Activated naive CD8-positive, alpha-beta T cell treated with anti-CD3 and anti-CD28 coated beads, Interleukin-2, amount 10 ng/mL, durations not matched to agents 7 days and 5 days (primary cell): ENCODE results near the gene NMBR. TPM values are rescaled to one million over a fixed set of nuclear protein-coding genes. Genes with fewer than 3 reads are reported as not detected.
"Not testable (repeated sequence)": the region's sequence is repeated elsewhere in the genome, so short reads cannot be mapped to it uniquely, and the experiment has no call there.

Experiments
- ATAC-seq: fragments of 150-1000 bp; cut with Tn5 transposase; one replicate; pipeline ENCODE4 v1.10.0; 2021; ENCODE audit warnings: low read depth, moderate library complexity
- POLR2A ChIA-PET: fragments of 350-600 bp; sonication (Branson Sonifier 250); formaldehyde crosslinking; loops from one replicate; lab custom pipeline; 2021; ENCODE audit warnings: antibody characterized with exemption; lab: Charles Lee
- DNase-seq: peaks from one replicate; pipeline ENCODE4 v3.0.0; 2021
- H3K27ac Mint-ChIP-seq: one replicate; pipeline ENCODE4 v1.8.0; 2022; ENCODE audit warnings: mild to moderate bottlenecking, mixed read lengths
- H3K27me3 Mint-ChIP-seq: one replicate; pipeline ENCODE4 v1.8.0; 2022; ENCODE audit warnings: mild to moderate bottlenecking, moderate library complexity, mixed read lengths
- H3K36me3 Mint-ChIP-seq: one replicate; pipeline ENCODE4 v1.8.0; 2021; ENCODE audit warnings: mild to moderate bottlenecking, mixed read lengths
- H3K4me1 Mint-ChIP-seq: one replicate; pipeline ENCODE4 v1.8.0; 2021; ENCODE audit warnings: mixed read lengths
- H3K4me3 Mint-ChIP-seq: one replicate; pipeline ENCODE4 v1.8.0; 2022; ENCODE audit warnings: mild to moderate bottlenecking, moderate library complexity, mixed read lengths
- H3K9me3 Mint-ChIP-seq: one replicate; pipeline ENCODE4 v1.8.0; 2021; ENCODE audit warnings: mixed read lengths
- total RNA-seq, 2 experiments: library from RNA; stranded (reverse); gene quantifications; one replicate each; pipeline ENCODE4 v1.2.3, GENCODE V29; 2021

Gene NMBR
- total RNA-seq, 2 experiments from 2014 or later = not detected

DNA sequence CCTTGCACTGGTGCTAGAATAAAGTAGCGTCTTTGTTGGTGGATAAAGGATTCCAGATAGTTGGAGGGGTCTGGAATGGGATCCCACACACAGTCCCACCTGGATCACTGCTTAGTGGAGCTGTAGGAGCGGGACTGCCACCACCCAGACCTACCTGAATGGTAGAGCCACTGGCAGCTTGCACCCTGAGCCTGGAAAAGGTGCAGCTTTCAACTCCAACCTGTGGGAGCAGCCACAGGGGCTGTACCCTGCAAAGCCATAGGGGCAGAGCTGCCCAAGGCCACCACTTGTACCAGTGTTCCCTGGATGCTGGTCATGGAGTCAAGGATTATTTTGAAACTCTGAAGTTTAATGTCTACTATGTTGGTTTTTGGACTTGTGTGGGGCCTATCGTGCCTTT lies 27.1 kb upstream of the NMBR start:
- peaks cover 53% of the 10 kb centered on the region for H3K36me3 Mint-ChIP-seq
- no peak for DNase-seq
- H3K4me1 Mint-ChIP-seq = no peaks in the 10 kb centered on the region
- H3K27ac Mint-ChIP-seq = no peak overlapping the region
- H3K4me3 Mint-ChIP-seq = no peak overlapping the region
- H3K9me3 Mint-ChIP-seq = no peaks in the 10 kb centered on the region
- H3K27me3 Mint-ChIP-seq = no peaks in the 10 kb centered on the region
- no peak for ATAC-seq
- POLR2A ChIA-PET = no interaction called here

DNA sequence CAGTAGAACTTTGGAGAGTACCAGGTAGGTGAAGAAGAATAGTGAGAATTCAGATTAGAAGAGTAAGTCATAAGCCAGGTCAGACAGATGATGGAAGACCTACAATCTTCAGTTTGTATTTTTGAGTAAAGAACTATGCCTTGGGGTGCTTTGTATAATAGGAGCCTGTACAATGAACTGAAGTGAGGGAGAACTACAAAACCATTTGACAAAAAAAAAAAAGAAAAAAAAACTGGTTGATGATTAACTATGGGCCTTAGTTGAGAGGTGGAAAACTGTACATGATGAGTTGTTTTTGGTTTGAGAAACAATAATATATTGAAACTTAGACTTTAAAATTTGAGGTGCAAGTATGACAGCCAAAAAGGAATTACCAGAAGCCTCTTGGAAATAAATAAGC lies 25.8 kb upstream of the NMBR start:
- DNase-seq (no peak), ATAC-seq (no peak)
- H3K27ac Mint-ChIP-seq = no peak overlapping the region
- H3K9me3 Mint-ChIP-seq = no peaks in the 10 kb centered on the region
- H3K4me1 Mint-ChIP-seq = no peaks in the 10 kb centered on the region
- peaks cover 45% of the 10 kb centered on the region for H3K36me3 Mint-ChIP-seq
- H3K27me3 Mint-ChIP-seq = no peaks in the 10 kb centered on the region
- no peak overlapping the region for H3K4me3 Mint-ChIP-seq
- POLR2A ChIA-PET = no interaction called here

DNA sequence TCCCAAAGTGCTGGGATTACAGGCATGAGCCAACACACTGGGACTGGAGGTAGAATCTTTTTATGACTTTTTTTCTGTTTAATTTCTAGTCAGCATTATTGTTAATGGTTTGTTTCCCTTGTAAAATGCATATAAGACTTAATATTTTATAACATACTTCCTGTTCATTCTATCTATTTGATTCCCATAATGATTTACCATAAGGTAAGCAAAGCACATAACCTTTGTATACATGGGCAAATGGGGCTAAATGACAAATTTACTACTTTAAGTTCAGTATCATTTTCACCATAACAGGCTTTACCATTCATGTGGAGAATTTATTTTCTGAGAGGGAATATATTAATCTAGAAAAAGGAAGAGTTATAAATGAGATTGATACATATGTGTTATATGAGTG lies 24.4 kb upstream of the NMBR start:
- H3K9me3 Mint-ChIP-seq = no peaks in the 10 kb centered on the region
- ATAC-seq = no peak
- no peaks in the 10 kb centered on the region for H3K27me3 Mint-ChIP-seq
- peaks cover 36% of the 10 kb centered on the region for H3K36me3 Mint-ChIP-seq
- no peak overlapping the region for H3K27ac Mint-ChIP-seq
- no peak for DNase-seq
- POLR2A ChIA-PET = interaction anchor here (0.7 kb wide), 1 partner anchor 15 kb away, joined by 3 read pairs; no protein-coding TSS in a partner anchor
- no peaks in the 10 kb centered on the region for H3K4me1 Mint-ChIP-seq
- H3K4me3 Mint-ChIP-seq = no peak overlapping the region

DNA sequence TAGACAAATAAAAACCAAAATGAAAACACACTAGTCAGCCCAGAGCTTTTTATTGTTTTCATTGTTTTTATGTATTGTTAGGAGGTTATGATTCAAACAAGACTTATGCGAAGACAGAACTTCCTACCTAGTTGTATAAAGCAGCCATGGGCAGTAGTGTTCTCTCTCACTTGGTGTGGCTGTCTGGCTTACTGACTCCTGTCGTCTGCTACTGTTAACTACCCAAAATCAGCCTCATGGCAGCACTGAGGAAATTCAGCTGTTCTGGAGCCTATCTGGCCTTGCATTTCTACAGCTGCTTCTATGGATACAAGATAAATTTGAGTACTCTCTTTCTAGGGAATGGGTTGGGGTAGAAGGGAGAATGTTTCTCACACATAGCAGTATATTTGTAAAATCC lies 20.6 kb upstream of the NMBR start:
- Mint-ChIP-seq H3K4me1 (peaks cover 4% of the 10 kb centered on the region), H3K27me3 (no peaks in the 10 kb centered on the region), H3K9me3 (no peaks in the 10 kb centered on the region), H3K36me3 (peaks cover 12% of the 10 kb centered on the region), H3K4me3 (no peak overlapping the region), H3K27ac (no peak overlapping the region)
- POLR2A ChIA-PET = no interaction called here
- ATAC-seq = no peak
- no peak for DNase-seq

DNA sequence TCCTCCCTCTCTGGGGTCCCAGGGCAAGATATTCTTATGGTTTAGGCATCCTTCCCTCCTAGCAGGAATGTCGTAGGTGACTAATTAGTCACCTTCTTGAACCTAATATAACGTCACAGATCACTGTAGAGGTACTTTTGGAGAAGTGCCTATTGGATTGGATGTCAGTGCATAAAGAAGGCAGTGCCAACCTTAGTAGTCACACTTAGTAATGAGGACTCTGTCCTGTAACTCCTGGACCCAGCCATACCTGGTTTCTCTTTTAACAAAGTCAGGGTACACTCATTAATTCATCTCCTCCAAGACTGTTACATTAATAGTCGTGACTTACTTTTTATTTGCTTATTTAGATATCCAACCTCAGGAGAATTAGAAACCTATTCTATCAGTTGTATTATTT lies 20.1 kb upstream of the NMBR start:
- H3K4me1 Mint-ChIP-seq = peaks cover 4% of the 10 kb centered on the region

DNA sequence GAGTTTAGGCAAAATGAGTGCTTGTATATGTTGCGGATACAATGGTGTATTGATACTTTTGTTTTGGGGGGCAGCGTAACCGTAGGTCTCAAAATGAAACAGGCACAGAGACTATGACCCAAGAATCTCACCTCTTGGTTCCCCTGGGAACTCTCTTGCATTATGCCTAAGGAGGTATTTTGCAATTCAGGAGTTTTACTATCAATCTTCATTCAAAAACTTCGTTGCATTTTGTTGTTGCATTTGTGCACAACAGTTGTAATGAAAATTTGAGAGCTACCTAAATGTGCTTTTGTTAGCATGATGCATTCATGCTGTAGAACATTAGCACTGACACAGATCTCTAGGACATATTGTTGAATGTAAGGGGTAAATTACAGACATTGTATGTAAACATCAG lies 18.3 kb upstream of the NMBR start:
- no peaks in the 10 kb centered on the region for H3K27me3 Mint-ChIP-seq
- peaks cover 8% of the 10 kb centered on the region for H3K4me1 Mint-ChIP-seq
- no peak for ATAC-seq
- no peak for DNase-seq
- H3K9me3 Mint-ChIP-seq = no peaks in the 10 kb centered on the region
- H3K4me3 Mint-ChIP-seq = no peak overlapping the region
- POLR2A ChIA-PET = no interaction called here
- H3K27ac Mint-ChIP-seq = no peak overlapping the region
- peaks cover 5% of the 10 kb centered on the region for H3K36me3 Mint-ChIP-seq

More for the DNA sequence above, 20.1 kb upstream of the NMBR start:
- no peaks in the 10 kb centered on the region for H3K9me3 Mint-ChIP-seq
- ATAC-seq (no peak), DNase-seq (no peak)
- H3K27ac Mint-ChIP-seq = no peak overlapping the region
- H3K36me3 Mint-ChIP-seq = peaks cover 8% of the 10 kb centered on the region
- no peak overlapping the region for H3K4me3 Mint-ChIP-seq
- POLR2A ChIA-PET = no interaction called here
- no peaks in the 10 kb centered on the region for H3K27me3 Mint-ChIP-seq

DNA sequence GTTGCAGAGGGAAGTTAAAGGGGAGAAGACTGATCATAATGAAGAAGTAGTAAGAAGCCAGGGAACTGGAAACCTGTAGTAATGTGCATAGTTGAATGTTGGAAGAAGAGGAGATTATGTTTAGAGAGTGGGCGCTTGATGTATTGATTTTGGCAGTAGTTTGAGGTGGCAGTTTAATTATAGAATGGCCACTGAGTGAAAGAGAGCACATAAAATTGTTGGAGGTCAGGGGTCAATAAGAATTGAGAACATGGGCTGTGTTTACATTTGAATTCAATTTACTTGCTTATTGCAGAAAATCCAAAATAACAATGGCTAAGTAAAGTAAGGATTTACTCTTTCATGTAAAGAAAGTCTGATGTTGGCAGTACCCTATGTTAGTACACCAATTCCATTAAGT lies 15.9 kb upstream of the NMBR start:
- Mint-ChIP-seq H3K36me3 (peaks cover 7% of the 10 kb centered on the region), H3K4me3 (no peak overlapping the region), H3K4me1 (peaks cover 11% of the 10 kb centered on the region), H3K27ac (no peak overlapping the region), H3K27me3 (no peaks in the 10 kb centered on the region), H3K9me3 (no peaks in the 10 kb centered on the region)
- POLR2A ChIA-PET = no interaction called here
- no peak for DNase-seq
- ATAC-seq = no peak

DNA sequence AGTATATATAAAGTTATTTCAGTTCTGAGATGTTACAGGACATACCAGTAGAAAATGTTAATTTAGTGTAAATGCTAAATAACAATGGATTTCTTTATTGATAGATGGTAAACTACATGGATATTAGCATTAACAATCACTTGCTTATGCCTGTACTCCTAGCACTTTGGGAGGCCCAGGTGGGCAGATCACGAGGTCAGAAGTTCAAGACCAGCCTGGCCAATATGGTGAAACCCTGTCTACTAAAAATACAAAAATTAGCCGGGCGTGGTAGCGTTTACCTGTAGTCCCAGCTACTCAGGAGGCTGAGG lies 9.8 kb upstream of the NMBR start:
- not testable (repeated sequence) for DNase-seq, H3K9me3 Mint-ChIP-seq, H3K27me3 Mint-ChIP-seq, H3K36me3 Mint-ChIP-seq, H3K27ac Mint-ChIP-seq, ATAC-seq, H3K4me3 Mint-ChIP-seq
- POLR2A ChIA-PET = interaction anchor here (0.6 to 1.1 kb wide), 2 partner anchors 9 to 14 kb away, joined by 3 to 4 read pairs; no protein-coding TSS in a partner anchor
- peaks cover 19% of the 10 kb centered on the region for H3K4me1 Mint-ChIP-seq

DNA sequence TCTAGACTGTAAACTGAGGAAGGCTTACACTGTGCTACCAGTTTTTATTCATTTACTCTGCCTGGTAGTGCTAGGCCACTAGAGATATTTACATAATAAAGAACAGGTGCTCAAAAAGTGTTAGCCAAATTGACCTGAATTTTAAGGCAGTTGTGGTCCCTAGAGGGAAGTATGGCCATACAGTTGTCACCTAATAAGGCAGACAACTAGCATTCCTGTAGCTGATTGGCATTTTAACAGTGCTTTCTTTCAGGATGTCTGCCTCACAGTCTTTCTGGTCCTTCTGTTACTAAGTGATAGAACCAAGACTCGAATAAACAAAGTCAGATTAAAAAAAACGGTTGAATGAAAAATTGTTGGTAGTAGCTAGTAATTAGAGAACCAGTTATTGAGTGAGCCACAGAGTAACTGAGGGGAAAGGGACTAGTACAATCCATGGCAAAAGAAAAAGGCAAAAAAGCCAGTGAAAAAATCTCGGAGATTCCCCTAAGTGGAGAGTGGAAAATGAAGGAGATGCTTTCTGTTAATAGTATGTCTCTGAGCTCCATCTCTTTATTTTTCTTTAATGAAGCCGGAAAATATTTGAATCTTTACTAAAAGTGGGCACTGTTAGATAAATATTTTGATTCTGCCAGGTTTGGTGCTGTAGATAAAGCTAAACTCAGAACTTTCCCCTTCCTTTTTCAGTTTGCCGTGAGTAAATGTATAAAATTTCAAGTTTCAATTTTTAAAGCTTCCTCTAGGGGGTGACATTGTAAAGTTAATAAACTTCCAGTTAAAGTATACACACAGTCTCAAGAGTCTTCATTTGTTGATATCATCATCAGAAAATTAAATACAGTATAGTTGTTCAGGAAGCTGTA lies 9.2 kb upstream of the NMBR start:
- POLR2A ChIA-PET = interaction anchor here (0.6 to 1.1 kb wide), 2 partner anchors 8 to 15 kb away, joined by 3 to 4 read pairs; no protein-coding TSS in a partner anchor
- H3K9me3 Mint-ChIP-seq = no peaks in the 10 kb centered on the region
- H3K27me3 Mint-ChIP-seq = no peaks in the 10 kb centered on the region
- DNase-seq = no peak
- ATAC-seq = peak; percentile 42
- no peak overlapping the region for H3K27ac Mint-ChIP-seq
- peaks cover 3% of the 10 kb centered on the region for H3K36me3 Mint-ChIP-seq
- H3K4me3 Mint-ChIP-seq = peak overlapping the region; percentile 41
- peaks cover 17% of the 10 kb centered on the region for H3K4me1 Mint-ChIP-seq

DNA sequence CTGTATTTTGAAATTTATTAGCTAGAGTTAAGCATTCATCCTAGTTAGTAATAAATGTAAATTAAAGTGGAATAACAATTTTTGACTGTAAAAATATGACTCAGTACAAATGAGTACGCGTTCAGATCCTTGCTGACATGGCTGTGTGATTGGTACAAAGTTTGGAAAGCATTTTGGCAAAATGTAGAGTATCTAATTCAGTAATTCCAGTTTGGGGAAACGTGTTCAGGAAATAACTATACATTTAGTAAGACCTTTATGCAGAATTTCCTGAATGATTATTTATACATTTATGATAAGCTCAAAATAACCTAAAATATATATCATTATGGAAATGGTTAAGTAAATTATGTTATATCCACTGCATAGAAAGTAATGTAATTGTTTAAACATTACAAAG lies 8.2 kb upstream of the NMBR start:
- POLR2A ChIA-PET = no interaction called here
- peaks cover 13% of the 10 kb centered on the region for H3K36me3 Mint-ChIP-seq
- H3K27me3 Mint-ChIP-seq = no peaks in the 10 kb centered on the region
- no peaks in the 10 kb centered on the region for H3K9me3 Mint-ChIP-seq
- H3K4me3 Mint-ChIP-seq = no peak overlapping the region
- DNase-seq (no peak), ATAC-seq (no peak)
- H3K27ac Mint-ChIP-seq = no peak overlapping the region
- peaks cover 21% of the 10 kb centered on the region for H3K4me1 Mint-ChIP-seq

DNA sequence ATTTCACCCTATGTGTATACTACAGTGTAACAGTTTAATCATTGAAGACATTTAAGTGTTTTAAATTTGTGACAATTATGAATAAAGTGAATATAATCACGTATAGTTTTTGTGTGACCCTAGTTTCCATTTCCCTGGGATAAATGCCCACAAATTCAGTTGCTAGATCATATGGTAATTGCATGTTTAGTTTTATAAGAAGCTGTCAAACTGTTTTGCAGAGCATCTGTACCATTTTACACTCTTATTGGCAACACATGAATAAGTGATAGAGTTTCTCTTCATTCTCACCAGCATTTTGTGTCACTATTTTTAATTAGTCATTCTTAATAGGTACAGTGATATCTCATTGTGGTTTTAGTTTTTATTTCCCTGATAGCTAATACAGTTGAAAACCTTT lies 7.4 kb upstream of the NMBR start:
- Mint-ChIP-seq H3K27me3 (no peaks in the 10 kb centered on the region), H3K4me1 (peaks cover 21% of the 10 kb centered on the region), H3K27ac (no peak overlapping the region), H3K9me3 (no peaks in the 10 kb centered on the region), H3K4me3 (no peak overlapping the region), H3K36me3 (peaks cover 12% of the 10 kb centered on the region)
- no peak for ATAC-seq
- DNase-seq = no peak
- POLR2A ChIA-PET = no interaction called here

DNA sequence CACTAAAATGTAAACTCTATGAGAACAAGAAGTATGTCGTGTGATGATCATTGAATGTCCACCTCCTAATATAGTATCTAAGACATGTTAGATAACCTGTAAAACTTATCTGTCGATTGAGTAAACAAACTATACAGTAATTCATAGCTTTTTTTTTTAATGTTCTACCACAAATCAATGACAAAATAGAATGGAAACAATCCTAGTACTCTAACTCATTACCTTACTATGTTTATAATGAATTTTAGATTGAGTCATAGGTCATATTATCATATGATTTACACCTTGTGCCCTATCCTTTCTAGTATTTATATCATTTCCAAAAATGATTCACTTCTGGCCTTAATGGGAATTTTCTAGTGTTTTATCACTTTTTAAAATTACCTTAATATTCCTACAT lies 6.3 kb upstream of the NMBR start:
- no peaks in the 10 kb centered on the region for H3K27me3 Mint-ChIP-seq
- no peak overlapping the region for H3K4me3 Mint-ChIP-seq
- peaks cover 18% of the 10 kb centered on the region for H3K36me3 Mint-ChIP-seq
- H3K9me3 Mint-ChIP-seq = no peaks in the 10 kb centered on the region
- no peak overlapping the region for H3K27ac Mint-ChIP-seq
- peaks cover 31% of the 10 kb centered on the region for H3K4me1 Mint-ChIP-seq
- POLR2A ChIA-PET = no interaction called here
- ATAC-seq (no peak), DNase-seq (no peak)

DNA sequence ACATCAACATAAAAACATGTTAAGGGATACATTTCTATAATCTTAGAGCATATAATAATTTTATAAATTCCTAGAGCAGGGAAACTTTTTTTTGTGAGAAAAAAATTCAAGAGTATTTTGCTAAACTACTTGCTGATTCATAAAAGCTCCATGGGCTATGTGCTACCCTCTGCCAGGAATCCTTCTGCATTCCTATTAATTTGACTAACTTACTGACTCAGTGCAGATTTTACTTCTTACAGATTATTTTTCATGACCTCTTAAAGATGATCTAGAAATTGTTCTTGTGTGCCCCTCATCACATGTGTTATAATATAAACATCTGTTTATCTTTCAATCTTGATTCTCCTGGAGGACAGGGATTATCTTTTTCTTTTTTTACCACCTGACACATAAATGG lies 5.8 kb upstream of the NMBR start:
- DNase-seq = no peak
- Mint-ChIP-seq H3K27me3 (no peaks in the 10 kb centered on the region), H3K9me3 (no peaks in the 10 kb centered on the region), H3K36me3 (peaks cover 18% of the 10 kb centered on the region), H3K4me3 (no peak overlapping the region), H3K27ac (no peak overlapping the region), H3K4me1 (peaks cover 33% of the 10 kb centered on the region)
- POLR2A ChIA-PET = no interaction called here
- no peak for ATAC-seq

DNA sequence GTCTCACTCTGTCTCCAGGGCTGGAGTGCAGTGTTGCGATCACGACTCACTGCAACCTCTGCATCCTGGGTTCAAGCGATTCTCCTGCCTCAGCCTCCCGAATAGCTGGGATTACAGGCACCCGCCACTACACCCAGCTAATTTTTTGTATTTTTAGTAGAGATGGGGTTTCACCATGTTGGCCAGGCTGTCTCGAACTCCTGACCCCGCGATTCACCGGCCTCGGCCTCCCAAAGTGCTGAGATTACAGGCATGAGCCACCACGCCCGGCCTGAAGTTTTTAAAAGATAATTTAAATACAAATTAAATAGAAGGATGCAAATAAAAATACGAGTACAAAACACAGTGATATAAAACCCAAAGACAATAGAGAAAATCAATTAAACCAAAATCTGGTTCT lies 5.4 kb downstream of the NMBR start:
- H3K36me3 Mint-ChIP-seq, ATAC-seq, POLR2A ChIA-PET, H3K9me3 Mint-ChIP-seq, H3K27ac Mint-ChIP-seq, H3K4me3 Mint-ChIP-seq, H3K27me3 Mint-ChIP-seq, DNase-seq, H3K4me1 Mint-ChIP-seq: not testable (repeated sequence)
